Endodermal cell (in vitro differentiated cells): ENCODE measurements around the gene BRICD5. TPM values are rescaled to one million over a fixed set of nuclear protein-coding genes. Genes with fewer than 3 reads are reported as not detected.
A peak's percentile ranks its signal among the peaks of the same experiment; 100 is the strongest.

Experiments used
- DNase-seq: peaks from one replicate; pipeline ENCODE4 v3.0.0-alpha.2; 2017
- H3K27ac ChIP-seq: 2 replicates; pipeline ENCODE4 v1.5.1; 2013; ENCODE audit warnings: mild to moderate bottlenecking, low read depth, low read length, moderate library complexity
- H3K27me3 ChIP-seq: 2 replicates; pipeline ENCODE4 v1.6.1; 2013; ENCODE audit warnings: mild to moderate bottlenecking, low read length, moderate library complexity; ENCODE audit not compliant: insufficient read depth, control insufficient read depth, poor library complexity, severe bottlenecking
- H3K36me3 ChIP-seq: 2 replicates; pipeline ENCODE4 v1.7.0; 2013; ENCODE audit warnings: mild to moderate bottlenecking, low read length, moderate library complexity; ENCODE audit not compliant: control insufficient read depth, insufficient read depth
- H3K4me1 ChIP-seq: one replicate; pipeline ENCODE4 v1.7.0; 2013; ENCODE audit warnings: low read length; ENCODE audit not compliant: control insufficient read depth, insufficient read depth
- H3K4me3 ChIP-seq: 2 replicates; pipeline ENCODE4 v1.5.1; 2013; ENCODE audit warnings: mild to moderate bottlenecking, low read length, moderate library complexity
- H3K9ac ChIP-seq: 2 replicates; pipeline ENCODE4 v1.6.1; 2013; ENCODE audit warnings: mild to moderate bottlenecking, low read length, moderate library complexity; ENCODE audit not compliant: poor library complexity, severe bottlenecking; ENCODE audit errors: extremely low read depth
- H3K9me3 ChIP-seq: 2 replicates; pipeline ENCODE4 v1.6.1; 2013; ENCODE audit warnings: mild to moderate bottlenecking, low read length, moderate library complexity; ENCODE audit not compliant: control insufficient read depth
- H3K27ac Mint-ChIP-seq: 2 replicates; pipeline ENCODE4 v1.8.0; 2020; ENCODE audit warnings: mixed read lengths
- H3K27me3 Mint-ChIP-seq: 2 replicates; pipeline ENCODE4 v1.8.0; 2021; ENCODE audit warnings: mild to moderate bottlenecking, mixed read lengths; ENCODE audit not compliant: insufficient read depth
- H3K36me3 Mint-ChIP-seq: 2 replicates; pipeline ENCODE4 v1.8.0; 2020; ENCODE audit warnings: low read depth, mixed read lengths
- H3K4me1 Mint-ChIP-seq: 2 replicates; pipeline ENCODE4 v1.8.0; 2020; ENCODE audit warnings: mixed read lengths
- H3K4me3 Mint-ChIP-seq: 2 replicates; pipeline ENCODE4 v1.8.0; 2020; ENCODE audit warnings: mild to moderate bottlenecking, moderate library complexity, mixed read lengths
- H3K9me3 Mint-ChIP-seq: 2 replicates; pipeline ENCODE4 v1.8.0; 2020; ENCODE audit warnings: mild to moderate bottlenecking, mixed read lengths
- WGBS, 2 experiments: methylation state at CpG; one replicate each; pipeline versions ENCODE4 v1.1.5 to v1.1.7; 2013; ENCODE audit warnings: missing lambda C conversion rate in 2 of 2, mixed read lengths in 1 of 2; ENCODE audit not compliant: insufficient coverage in 1 of 2, insufficient read length in 1 of 2; 5-methylcytosine and 5-hydroxymethylcytosine counted together
- total RNA-seq, 2 donors: library from RNA; stranded (reverse); fragmentation: NEBNext Ultra II Directional in 1 of 2; extraction: Animal tissue kit (Norgen Biotek cat#: 25700) in 1 of 2; gene quantifications; 2 replicates in 1 of 2; 3 replicates in 1 of 2; pipeline ENCODE4 v1.2.1, GENCODE V29; 2021
- TF ChIP-seq, protein P1 (sequence below): fragments of 200-600 bp; sonication (generic); conservative IDR thresholded peaks from 2 replicates; pipeline ENCODE4 v1.5.0; 2021; ENCODE audit warnings: antibody characterized with exemption, mild to moderate bottlenecking

The BRICD5 gene
- total RNA-seq, 2 donors from 2014 or later: 7.7 to 15.0 TPM

DNA sequence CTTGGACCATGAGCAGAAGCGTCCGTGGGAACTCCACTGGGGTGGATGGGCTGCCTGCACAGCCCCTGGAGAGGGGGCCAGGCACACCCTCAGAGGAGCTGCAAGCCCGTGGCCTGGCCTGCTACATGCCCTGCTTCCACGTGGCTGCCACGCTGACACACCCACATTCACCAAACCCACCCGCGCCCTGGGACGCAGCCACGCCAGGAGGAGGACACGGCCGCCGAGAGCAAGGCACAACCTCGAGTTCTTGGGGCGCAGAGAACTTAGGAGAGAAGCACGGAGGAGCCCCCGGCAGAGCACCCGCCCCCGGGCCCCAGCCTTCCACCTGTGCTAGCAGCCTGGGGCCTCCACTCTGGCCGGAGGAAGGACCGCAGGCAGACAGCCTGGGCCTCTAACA, 33.1 kb downstream of the BRICD5 start:
- Mint-ChIP-seq H3K4me1 (no peaks in the 10 kb centered on the region), H3K27ac (no peak overlapping the region), H3K36me3 (peaks cover 24% of the 10 kb centered on the region), H3K27me3 (no peaks in the 10 kb centered on the region), H3K9me3 (no peaks in the 10 kb centered on the region), H3K4me3 (no peak overlapping the region)
- Histone ChIP-seq H3K27ac (peak overlapping the region; percentile 32), H3K27me3 (no peaks in the 10 kb centered on the region), H3K36me3 (peaks cover 5% of the 10 kb centered on the region), H3K9me3 (no peaks in the 10 kb centered on the region), H3K4me1 (no peaks in the 10 kb centered on the region), H3K9ac (no peak overlapping the region), H3K4me3 (no peak overlapping the region)
- DNase-seq: no peak
- TF ChIP-seq, protein P1, sequence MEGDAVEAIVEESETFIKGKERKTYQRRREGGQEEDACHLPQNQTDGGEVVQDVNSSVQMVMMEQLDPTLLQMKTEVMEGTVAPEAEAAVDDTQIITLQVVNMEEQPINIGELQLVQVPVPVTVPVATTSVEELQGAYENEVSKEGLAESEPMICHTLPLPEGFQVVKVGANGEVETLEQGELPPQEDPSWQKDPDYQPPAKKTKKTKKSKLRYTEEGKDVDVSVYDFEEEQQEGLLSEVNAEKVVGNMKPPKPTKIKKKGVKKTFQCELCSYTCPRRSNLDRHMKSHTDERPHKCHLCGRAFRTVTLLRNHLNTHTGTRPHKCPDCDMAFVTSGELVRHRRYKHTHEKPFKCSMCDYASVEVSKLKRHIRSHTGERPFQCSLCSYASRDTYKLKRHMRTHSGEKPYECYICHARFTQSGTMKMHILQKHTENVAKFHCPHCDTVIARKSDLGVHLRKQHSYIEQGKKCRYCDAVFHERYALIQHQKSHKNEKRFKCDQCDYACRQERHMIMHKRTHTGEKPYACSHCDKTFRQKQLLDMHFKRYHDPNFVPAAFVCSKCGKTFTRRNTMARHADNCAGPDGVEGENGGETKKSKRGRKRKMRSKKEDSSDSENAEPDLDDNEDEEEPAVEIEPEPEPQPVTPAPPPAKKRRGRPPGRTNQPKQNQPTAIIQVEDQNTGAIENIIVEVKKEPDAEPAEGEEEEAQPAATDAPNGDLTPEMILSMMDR: no peak
- 93 to 95% methylated on average over 14 to 20 of the region's 20 CpGs for WGBS, 2 experiments

DNA sequence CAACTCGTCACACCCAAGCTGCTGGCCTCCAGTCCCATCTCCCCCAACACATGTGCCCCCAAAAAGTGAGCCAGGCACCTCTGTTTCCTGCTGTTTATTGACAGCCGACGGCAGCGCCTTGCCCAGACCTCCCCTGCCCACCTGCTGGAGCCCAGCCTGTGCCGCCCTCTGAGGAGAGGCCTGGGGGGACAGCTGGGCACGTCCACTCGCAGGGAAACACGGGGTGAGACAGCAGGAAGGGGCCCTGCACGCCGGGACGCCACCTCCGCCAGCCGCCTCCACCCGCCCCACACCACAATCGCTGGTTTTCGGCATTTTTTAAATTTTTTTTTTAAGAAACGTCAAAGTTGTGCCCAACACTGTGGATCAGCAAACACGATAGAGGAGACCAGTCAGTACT, 33.6 kb downstream of the BRICD5 start:
- Mint-ChIP-seq H3K27me3 (no peaks in the 10 kb centered on the region), H3K4me3 (no peak overlapping the region), H3K4me1 (no peaks in the 10 kb centered on the region), H3K9me3 (no peaks in the 10 kb centered on the region), H3K36me3 (peaks cover 24% of the 10 kb centered on the region), H3K27ac (no peak overlapping the region)
- 96 to 97% methylated on average over 8 to 18 of the region's 18 CpGs for WGBS, 2 experiments
- Histone ChIP-seq H3K4me3 (no peak overlapping the region), H3K9me3 (no peaks in the 10 kb centered on the region), H3K27ac (no peak overlapping the region), H3K9ac (no peak overlapping the region), H3K36me3 (peaks cover 5% of the 10 kb centered on the region), H3K4me1 (no peaks in the 10 kb centered on the region), H3K27me3 (no peaks in the 10 kb centered on the region)
- DNase-seq: no peak
- TF ChIP-seq, protein P1: no peak

DNA sequence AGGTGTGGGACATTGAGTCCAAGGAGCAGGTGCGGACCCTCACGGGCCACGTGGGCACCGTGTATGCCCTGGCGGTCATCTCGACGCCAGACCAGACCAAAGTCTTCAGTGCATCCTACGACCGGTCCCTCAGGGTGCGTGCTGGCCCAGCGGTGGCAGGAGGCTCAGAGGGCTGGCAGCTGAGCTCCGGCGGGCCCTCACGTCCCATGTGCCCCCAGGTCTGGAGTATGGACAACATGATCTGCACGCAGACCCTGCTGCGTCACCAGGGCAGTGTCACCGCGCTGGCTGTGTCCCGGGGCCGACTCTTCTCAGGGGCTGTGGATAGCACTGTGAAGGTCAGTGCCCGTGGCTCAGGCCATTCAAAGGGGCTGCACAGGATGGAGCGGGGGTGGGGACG, 34.6 kb downstream of the BRICD5 start:
- no peak overlapping the region for H3K27ac Mint-ChIP-seq
- H3K4me3 ChIP-seq: no peak overlapping the region
- no peaks in the 10 kb centered on the region for H3K27me3 ChIP-seq
- H3K4me1 ChIP-seq: no peaks in the 10 kb centered on the region
- H3K9ac ChIP-seq: no peak overlapping the region
- no peak overlapping the region for H3K4me3 Mint-ChIP-seq
- peaks cover 28% of the 10 kb centered on the region for H3K36me3 Mint-ChIP-seq
- no peak overlapping the region for H3K27ac ChIP-seq
- H3K9me3 Mint-ChIP-seq: no peaks in the 10 kb centered on the region
- TF ChIP-seq, protein P1: no peak
- peaks cover 9% of the 10 kb centered on the region for H3K36me3 ChIP-seq
- no peaks in the 10 kb centered on the region for H3K4me1 Mint-ChIP-seq
- no peaks in the 10 kb centered on the region for H3K9me3 ChIP-seq
- DNase-seq: no peak
- WGBS, 2 experiments: 96 to 99% methylated on average over 23 of the region's 23 CpGs
- H3K27me3 Mint-ChIP-seq: no peaks in the 10 kb centered on the region
